B cell (primary cell): ENCODE results near the gene EPHA7. TPM values are rescaled to one million over a fixed set of nuclear protein-coding genes. Genes with fewer than 3 reads are reported as not detected.

Source experiments
- ATAC-seq: fragments of 200-7000 bp; cut with Tn5 transposase; one replicate; pipeline ENCODE4 v1.10.0; 2021; ENCODE audit warnings: low read depth, mild to moderate bottlenecking, moderate number of reproducible peaks, moderate library complexity
- CTCF ChIA-PET: fragments of 350-600 bp; sonication (Branson Sonifier 250); formaldehyde crosslinking; loops from one replicate; lab custom pipeline; 2021; ENCODE audit warnings: antibody characterized with exemption, inconsistent platforms; lab: Charles Lee
- POLR2A ChIA-PET: fragments of 350-600 bp; sonication (Branson Sonifier 250); formaldehyde crosslinking; loops from one replicate; lab custom pipeline; 2021; ENCODE audit warnings: antibody characterized with exemption; lab: Charles Lee
- DNase-seq: peaks from one replicate; pipeline ENCODE4 v3.0.0; 2013
- H2AFZ ChIP-seq: 2 replicates; pipeline ENCODE4 v1.6.1; 2012; ENCODE audit warnings: mild to moderate bottlenecking, low read depth, low read length; ENCODE audit not compliant: insufficient read depth, poor library complexity, severe bottlenecking
- H3K27ac ChIP-seq, 2 donors: 1 replicate in 1 of 2; 2 replicates in 1 of 2; pipeline ENCODE4 v1.5.1; 2012 to 2013; ENCODE audit warnings: low read length in 2 of 2, mild to moderate bottlenecking in 2 of 2, moderate library complexity in 1 of 2
- H3K27me3 ChIP-seq, 4 experiments: fragments of 200-600 bp in 1 of 4; sonication (generic) in 1 of 4; replicated peaks in 1 of 4; 1 replicate in 2 of 4; 2 replicates in 2 of 4; pipeline versions ENCODE4 v1.6.1 to v1.7.0; 2013 to 2016; ENCODE audit warnings: low read length in 3 of 4, mild to moderate bottlenecking in 2 of 4, mixed read lengths in 1 of 4, moderate library complexity in 1 of 4; ENCODE audit not compliant: insufficient read depth in 4 of 4, control insufficient read depth in 3 of 4; ENCODE audit errors: control extremely low read depth in 1 of 4
- H3K36me3 ChIP-seq, 2 experiments: replicated peaks in 1 of 2; 1 replicate in 1 of 2; 2 replicates in 1 of 2; pipeline versions ENCODE4 v1.6.1 to v1.7.1; 2013; ENCODE audit warnings: low read length in 1 of 2; ENCODE audit not compliant: insufficient read depth in 2 of 2, control insufficient read depth in 1 of 2; ENCODE audit errors: control extremely low read depth in 1 of 2, extremely low read depth in 1 of 2
- H3K4me1 ChIP-seq, 2 donors: fragments of 200-600 bp in 1 of 2; sonication (generic) in 1 of 2; 1 replicate in 1 of 2; 2 replicates in 1 of 2; pipeline versions ENCODE4 v1.5.1 to v1.6.1; 2013 to 2017; ENCODE audit warnings: low read length in 2 of 2; ENCODE audit not compliant: control insufficient read depth in 2 of 2, insufficient read depth in 2 of 2
- H3K4me2 ChIP-seq: replicated peaks from 2 replicates; pipeline ENCODE3; 2012; ENCODE audit warnings: mild to moderate bottlenecking, low read depth, low read length; ENCODE audit not compliant: poor library complexity, severe bottlenecking
- H3K4me3 ChIP-seq, 5 experiments: fragments of 200-600 bp in 1 of 5; sonication (generic) in 1 of 5; 1 replicate in 3 of 5; 2 replicates in 2 of 5; pipeline versions ENCODE4 v1.5.1 to v1.7.0; 2011 to 2016; ENCODE audit warnings: low read length in 4 of 5, mild to moderate bottlenecking in 4 of 5, low read depth in 2 of 5, control low read depth in 1 of 5, moderate library complexity in 1 of 5; ENCODE audit not compliant: insufficient read depth in 1 of 5; ENCODE audit errors: control extremely low read depth in 1 of 5, extremely low read depth in 1 of 5
- H3K79me2 ChIP-seq: fragments of 200-600 bp; sonication (generic); one replicate; pipeline ENCODE4 v1.6.0; 2016; ENCODE audit warnings: low read length; ENCODE audit not compliant: control insufficient read depth, insufficient read depth
- H3K9ac ChIP-seq: fragments of 200-600 bp; sonication (generic); 2 replicates; pipeline ENCODE4 v1.6.1; 2017; ENCODE audit warnings: mild to moderate bottlenecking, low read length, moderate library complexity
- H3K9me3 ChIP-seq, 3 donors: one replicate each; pipeline versions ENCODE4 v1.6.1 to v1.7.1; 2013; ENCODE audit warnings: low read length in 2 of 3; ENCODE audit not compliant: control insufficient read depth in 2 of 3, insufficient read depth in 1 of 3; ENCODE audit errors: control extremely low read depth in 1 of 3
- H4K20me1 ChIP-seq: 2 replicates; pipeline ENCODE4 v1.6.0; 2012; ENCODE audit warnings: mild to moderate bottlenecking, low read length; ENCODE audit not compliant: insufficient read depth, control insufficient read depth, poor library complexity, severe bottlenecking
- H3K27ac Mint-ChIP-seq: one replicate; pipeline ENCODE4 v1.8.0; 2021; ENCODE audit warnings: mixed read lengths
- H3K27me3 Mint-ChIP-seq: one replicate; pipeline ENCODE4 v1.8.0; 2021; ENCODE audit warnings: mixed read lengths
- H3K4me1 Mint-ChIP-seq: one replicate; pipeline ENCODE4 v1.8.0; 2021; ENCODE audit warnings: mixed read lengths
- H3K4me3 Mint-ChIP-seq: one replicate; pipeline ENCODE4 v1.8.0; 2021; ENCODE audit warnings: mixed read lengths
- H3K9me3 Mint-ChIP-seq: one replicate; pipeline ENCODE4 v1.8.0; 2022; ENCODE audit warnings: mixed read lengths; ENCODE audit not compliant: insufficient read depth
- CTCF ChIP-seq: fragments of 200-600 bp; IDR thresholded peaks from one replicate; pipeline ENCODE4 v1.8.0; 2022; ENCODE audit warnings: antibody characterized with exemption, mild to moderate bottlenecking
- EZH2 ChIP-seq: IDR thresholded peaks from 2 replicates; pipeline ENCODE4 v1.6.1; 2012; ENCODE audit warnings: borderline replicate concordance, low read depth, mild to moderate bottlenecking, moderate library complexity, low read length; ENCODE audit not compliant: insufficient read depth, poor library complexity, severe bottlenecking
- WGBS: methylation state at CpG from one replicate; pipeline ENCODE4 v1.1.5; 2013; ENCODE audit warnings: missing lambda C conversion rate; ENCODE audit not compliant: insufficient coverage; 5-methylcytosine and 5-hydroxymethylcytosine counted together
- intact Hi-C: fragments of 100-400 bp; cut with micrococcal nuclease; formaldehyde crosslinking; loops from one replicate; pipeline ENCODE4 v1.10.0; 2022
- polyA plus RNA-seq: library from polyadenylated mRNA; depleted of rRNA; stranded (reverse); fragments of >200 nt; gene quantifications from 2 replicates; pipeline ENCODE4 v1.2.3, GENCODE V29; 2012
- total RNA-seq, 2 donors: library from RNA; stranded (reverse); fragments of 120-200 nt in 1 of 2; gene quantifications; 1 replicate in 1 of 2; 2 replicates in 1 of 2; pipeline versions ENCODE4 v1.2.3 to v1.2.4, GENCODE V29; 2013 to 2022

The EPHA7 gene
- total and polyA plus RNA-seq, 2 donors (not counting 1 experiment from before 2014, with no cell fraction given): not detected

GRCh38 chr6:93243231-93243778 lies 176.1 kb downstream of the EPHA7 start:
- no peak overlapping the region for H3K27ac Mint-ChIP-seq
- no peaks in the 10 kb centered on the region for H3K27me3 Mint-ChIP-seq
- DNase-seq (no peak), ATAC-seq (no peak)
- H3K4me3 Mint-ChIP-seq: no peak overlapping the region
- Histone ChIP-seq H4K20me1 (no peaks in the 10 kb centered on the region), H3K4me1 (no peaks in the 10 kb centered on the region), H3K4me2 (no peak overlapping the region), H3K79me2 (no peaks in the 10 kb centered on the region), H3K27ac (no peak overlapping the region), H2AFZ (no peak overlapping the region), H3K9me3 (no peaks in the 10 kb centered on the region), H3K4me3 (no peak overlapping the region), H3K36me3 (no peaks in the 10 kb centered on the region), H3K9ac (no peak overlapping the region), H3K27me3 (no peaks in the 10 kb centered on the region)
- H3K9me3 Mint-ChIP-seq: no peaks in the 10 kb centered on the region
- ChIA-PET CTCF (no interaction called here), POLR2A (no interaction called here)
- H3K4me1 Mint-ChIP-seq: no peaks in the 10 kb centered on the region
- intact Hi-C loops: no loop called here
- no CpG with 5 or more reads among the region's 1 CpG for WGBS
- TF ChIP-seq CTCF (no peak), EZH2 (no peak)

GRCh38 chr6:93242049-93242448 lies 177.3 kb downstream of the EPHA7 start:
- no peak for DNase-seq
- no peak overlapping the region for H2AFZ ChIP-seq
- no peak overlapping the region for H3K4me3 ChIP-seq
- Mint-ChIP-seq H3K27me3 (no peaks in the 10 kb centered on the region), H3K27ac (no peak overlapping the region), H3K9me3 (no peaks in the 10 kb centered on the region), H3K4me3 (no peak overlapping the region), H3K4me1 (no peaks in the 10 kb centered on the region)
- POLR2A ChIA-PET: no interaction called here
- no peaks in the 10 kb centered on the region for H4K20me1 ChIP-seq
- ATAC-seq: no peak
- H3K79me2 ChIP-seq: no peaks in the 10 kb centered on the region
- TF ChIP-seq CTCF: no peak
- no peak for TF ChIP-seq EZH2
- no peak overlapping the region for H3K9ac ChIP-seq
- CTCF ChIA-PET: no interaction called here
- H3K27me3 ChIP-seq: no peaks in the 10 kb centered on the region
- intact Hi-C loops: no loop called here
- H3K36me3 ChIP-seq: no peaks in the 10 kb centered on the region
- no peaks in the 10 kb centered on the region for H3K9me3 ChIP-seq
- no peak overlapping the region for H3K27ac ChIP-seq
- no peak overlapping the region for H3K4me2 ChIP-seq
- no peaks in the 10 kb centered on the region for H3K4me1 ChIP-seq
